CD4-positive, alpha-beta T cell (primary cell): ENCODE measurements around the gene ZNF24. TPM values are rescaled to one million over a fixed set of nuclear protein-coding genes. Genes with fewer than 3 reads are reported as not detected.

Source experiments
- ATAC-seq: fragments of 200-7000 bp; cut with Tn5 transposase; one replicate; pipeline ENCODE4 v1.10.0; 2022; ENCODE audit warnings: mild to moderate bottlenecking; ENCODE audit not compliant: poor library complexity
- CTCF ChIA-PET: fragments of 350-600 bp; sonication (Branson Sonifier 250); formaldehyde crosslinking; loops from one replicate; lab custom pipeline; 2021; ENCODE audit warnings: antibody characterized with exemption, inconsistent platforms; lab: Charles Lee
- POLR2A ChIA-PET: fragments of 350-600 bp; sonication (Branson Sonifier 250); formaldehyde crosslinking; loops from one replicate; lab custom pipeline; 2021; ENCODE audit warnings: antibody characterized with exemption, inconsistent platforms; lab: Charles Lee
- DNase-seq, 14 experiments: peaks; one replicate each; pipeline ENCODE4 v3.0.0-alpha.2; 2013 to 2020; ENCODE audit warnings: mixed read lengths in 2 of 14
- H3K27ac ChIP-seq, 2 donors: one replicate each; pipeline versions ENCODE4 v1.5.1 to v1.7.0; 2013; ENCODE audit warnings: low read length in 2 of 2, low read depth in 1 of 2, mild to moderate bottlenecking in 1 of 2
- H3K27me3 ChIP-seq, 2 experiments: 1 replicate in 1 of 2; 2 replicates in 1 of 2; pipeline versions ENCODE4 v1.6.1 to v1.7.0; 2013; ENCODE audit warnings: low read length in 2 of 2, control low read depth in 1 of 2, mild to moderate bottlenecking in 1 of 2, moderate library complexity in 1 of 2; ENCODE audit not compliant: insufficient read depth in 2 of 2, control insufficient read depth in 1 of 2
- H3K36me3 ChIP-seq: one replicate; pipeline ENCODE4 v1.6.1; 2013; ENCODE audit warnings: low read length, control low read depth; ENCODE audit not compliant: insufficient read depth
- H3K4me1 ChIP-seq: one replicate; pipeline ENCODE4 v1.6.1; 2013; ENCODE audit warnings: low read length, control low read depth; ENCODE audit not compliant: insufficient read depth
- H3K4me3 ChIP-seq: one replicate; pipeline ENCODE4 v1.5.1; 2013; ENCODE audit warnings: mild to moderate bottlenecking, low read length, moderate library complexity
- H3K9me3 ChIP-seq, 2 experiments: 1 replicate in 1 of 2; 2 replicates in 1 of 2; pipeline versions ENCODE4 v1.6.1 to v1.7.0; 2013; ENCODE audit warnings: low read length in 2 of 2, mild to moderate bottlenecking in 2 of 2, control low read depth in 1 of 2, moderate library complexity in 1 of 2; ENCODE audit not compliant: control insufficient read depth in 1 of 2, insufficient read depth in 1 of 2
- H3K27ac Mint-ChIP-seq: one replicate; pipeline ENCODE4 v1.8.0; 2020; ENCODE audit warnings: mixed read lengths
- H3K27me3 Mint-ChIP-seq: one replicate; pipeline ENCODE4 v1.8.0; 2021; ENCODE audit warnings: mixed read lengths
- H3K36me3 Mint-ChIP-seq: one replicate; pipeline ENCODE4 v1.8.0; 2021; ENCODE audit warnings: low read depth, mixed read lengths
- H3K4me1 Mint-ChIP-seq: one replicate; pipeline ENCODE4 v1.8.0; 2021; ENCODE audit warnings: low read depth, mixed read lengths
- H3K4me3 Mint-ChIP-seq: one replicate; pipeline ENCODE4 v1.8.0; 2020; ENCODE audit warnings: mild to moderate bottlenecking, mixed read lengths
- H3K9me3 Mint-ChIP-seq: one replicate; pipeline ENCODE4 v1.8.0; 2020; ENCODE audit warnings: mixed read lengths
- intact Hi-C, 2 experiments: fragments of 100-400 bp; cut with DNase I in 1 of 2; cut with micrococcal nuclease in 1 of 2; formaldehyde crosslinking; loops; one replicate each; pipeline versions ENCODE4 v1.15.1 to v1.9.0; 2023 to 2025; cut with DNase I, micrococcal nuclease
- total RNA-seq, 174 experiments: library from RNA in 2 of 174; stranded (reverse) in 2 of 174; gene quantifications; one replicate each; pipeline ENCODE4 v1.2.3 and lab custom pipeline; 2021 to 2026
- TF ChIP-seq, protein P1 (sequence below): fragments of 200-600 bp; IDR thresholded peaks from one replicate; pipeline ENCODE4 v1.8.0; 2022; ENCODE audit warnings: antibody characterized with exemption, mild to moderate bottlenecking

ZNF24 gene
- total RNA-seq, 2 experiments from 2014 or later = 65.9 to 68.3 TPM

DNA sequence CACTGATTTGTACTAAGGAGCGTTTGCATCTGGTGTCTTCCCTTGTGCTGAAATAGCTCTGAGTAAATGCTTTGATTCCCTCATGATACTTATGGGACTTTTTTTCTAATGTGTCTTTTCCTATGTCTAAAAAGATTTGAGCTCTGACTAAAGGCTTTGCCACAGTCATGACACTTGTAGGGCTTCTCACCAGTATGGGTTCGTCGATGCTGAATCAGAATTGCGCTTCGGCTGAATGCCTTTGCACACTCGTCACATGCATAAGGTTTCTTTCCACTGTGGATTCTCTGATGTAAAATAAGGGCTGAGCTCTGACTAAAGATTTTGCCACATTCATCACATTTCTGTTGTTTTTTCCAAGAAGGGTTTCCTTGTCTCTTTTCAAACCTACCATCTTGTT is 24.9 kb upstream of the ZNF24 start:
- H3K27ac Mint-ChIP-seq = no peak overlapping the region
- intact Hi-C loops = no loop called here
- no peaks in the 10 kb centered on the region for H3K9me3 ChIP-seq
- no peak overlapping the region for H3K4me3 ChIP-seq
- H3K27ac ChIP-seq = no peak overlapping the region
- ChIA-PET CTCF (interaction anchor here (0.8 to 1.1 kb wide), 2 partner anchors 17 to 28 kb away, joined by 3 read pairs; no protein-coding TSS in a partner anchor), POLR2A (no interaction called here)
- H3K36me3 Mint-ChIP-seq = no peaks in the 10 kb centered on the region
- no peaks in the 10 kb centered on the region for H3K27me3 ChIP-seq
- TF ChIP-seq, protein P1, sequence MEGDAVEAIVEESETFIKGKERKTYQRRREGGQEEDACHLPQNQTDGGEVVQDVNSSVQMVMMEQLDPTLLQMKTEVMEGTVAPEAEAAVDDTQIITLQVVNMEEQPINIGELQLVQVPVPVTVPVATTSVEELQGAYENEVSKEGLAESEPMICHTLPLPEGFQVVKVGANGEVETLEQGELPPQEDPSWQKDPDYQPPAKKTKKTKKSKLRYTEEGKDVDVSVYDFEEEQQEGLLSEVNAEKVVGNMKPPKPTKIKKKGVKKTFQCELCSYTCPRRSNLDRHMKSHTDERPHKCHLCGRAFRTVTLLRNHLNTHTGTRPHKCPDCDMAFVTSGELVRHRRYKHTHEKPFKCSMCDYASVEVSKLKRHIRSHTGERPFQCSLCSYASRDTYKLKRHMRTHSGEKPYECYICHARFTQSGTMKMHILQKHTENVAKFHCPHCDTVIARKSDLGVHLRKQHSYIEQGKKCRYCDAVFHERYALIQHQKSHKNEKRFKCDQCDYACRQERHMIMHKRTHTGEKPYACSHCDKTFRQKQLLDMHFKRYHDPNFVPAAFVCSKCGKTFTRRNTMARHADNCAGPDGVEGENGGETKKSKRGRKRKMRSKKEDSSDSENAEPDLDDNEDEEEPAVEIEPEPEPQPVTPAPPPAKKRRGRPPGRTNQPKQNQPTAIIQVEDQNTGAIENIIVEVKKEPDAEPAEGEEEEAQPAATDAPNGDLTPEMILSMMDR = no peak
- no peak for DNase-seq
- no peaks in the 10 kb centered on the region for H3K36me3 ChIP-seq
- H3K27me3 Mint-ChIP-seq = no peaks in the 10 kb centered on the region
- H3K4me3 Mint-ChIP-seq = no peak overlapping the region
- no peak for ATAC-seq
- no peaks in the 10 kb centered on the region for H3K4me1 Mint-ChIP-seq
- no peaks in the 10 kb centered on the region for H3K4me1 ChIP-seq
- no peaks in the 10 kb centered on the region for H3K9me3 Mint-ChIP-seq

DNA sequence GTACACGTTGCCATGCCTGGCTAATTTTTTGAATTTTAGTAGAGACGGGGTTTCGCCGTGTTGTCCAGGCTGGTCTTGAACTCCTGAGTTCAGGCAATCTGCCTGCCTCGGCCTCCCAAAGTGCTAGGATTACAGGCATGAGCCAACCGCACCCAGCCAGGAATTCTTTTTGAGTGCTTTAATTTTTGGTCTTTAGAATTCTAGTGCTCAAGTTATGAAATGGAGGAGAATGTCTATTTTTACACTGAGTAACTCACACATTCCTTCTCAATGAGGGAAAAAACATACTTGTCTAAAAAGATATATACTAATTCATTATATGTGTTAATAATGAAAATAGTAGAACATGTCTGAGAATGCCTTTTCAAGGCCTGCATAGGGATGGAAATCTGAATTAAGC is 24.4 kb upstream of the ZNF24 start:
- TF ChIP-seq, protein P1 = no peak
- Histone ChIP-seq H3K36me3 (no peaks in the 10 kb centered on the region), H3K4me3 (no peak overlapping the region), H3K27ac (no peak overlapping the region), H3K4me1 (no peaks in the 10 kb centered on the region), H3K9me3 (no peaks in the 10 kb centered on the region), H3K27me3 (no peaks in the 10 kb centered on the region)
- DNase-seq = no peak
- ChIA-PET CTCF (interaction anchor here (0.8 to 1.1 kb wide), 2 partner anchors 18 to 28 kb away, joined by 3 read pairs; no protein-coding TSS in a partner anchor), POLR2A (no interaction called here)
- H3K36me3 Mint-ChIP-seq = no peaks in the 10 kb centered on the region
- intact Hi-C loops = no loop called here
- no peak for ATAC-seq
- no peaks in the 10 kb centered on the region for H3K27me3 Mint-ChIP-seq
- no peaks in the 10 kb centered on the region for H3K4me1 Mint-ChIP-seq
- no peak overlapping the region for H3K27ac Mint-ChIP-seq
- H3K9me3 Mint-ChIP-seq = no peaks in the 10 kb centered on the region
- H3K4me3 Mint-ChIP-seq = no peak overlapping the region

DNA sequence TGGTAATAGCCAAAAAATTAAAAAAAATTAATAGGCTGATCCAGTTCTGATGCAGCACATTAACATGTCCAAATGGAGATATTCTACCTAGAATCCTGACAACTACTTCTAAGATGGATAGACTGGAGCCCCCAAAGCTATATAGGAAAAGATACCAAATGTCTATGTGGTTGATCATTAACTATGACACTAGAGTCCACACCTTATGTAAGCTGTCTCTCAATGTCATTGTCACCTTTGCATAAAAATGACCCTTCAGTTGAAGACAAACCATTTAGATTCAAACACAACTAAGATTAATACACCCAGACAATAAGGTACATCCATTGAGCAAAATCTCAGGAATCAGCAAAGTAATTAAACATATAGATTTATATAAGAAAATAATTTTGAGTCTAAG is 18.3 kb upstream of the ZNF24 start:
- Mint-ChIP-seq H3K36me3 (no peaks in the 10 kb centered on the region), H3K27me3 (no peaks in the 10 kb centered on the region), H3K9me3 (no peaks in the 10 kb centered on the region), H3K4me3 (no peak overlapping the region), H3K4me1 (no peaks in the 10 kb centered on the region), H3K27ac (no peak overlapping the region)
- Histone ChIP-seq H3K4me1 (no peaks in the 10 kb centered on the region), H3K9me3 (no peaks in the 10 kb centered on the region), H3K36me3 (no peaks in the 10 kb centered on the region), H3K4me3 (no peak overlapping the region), H3K27me3 (no peaks in the 10 kb centered on the region), H3K27ac (no peak overlapping the region)
- POLR2A ChIA-PET = no interaction called here
- DNase-seq = no peak
- intact Hi-C loops = no loop called here
- ATAC-seq = no peak
- CTCF ChIA-PET = no interaction called here
- TF ChIP-seq, protein P1 = no peak
